ENCODE measurements around the gene SERBP1.
"Not testable (repeated sequence)": the region's sequence is repeated elsewhere in the genome, so short reads cannot be mapped to it uniquely, and the experiment has no call there.

The SERBP1 gene

GRCh38 chr1:67430358-67431155, at the start of gene SERBP1:
Gene SERBP1 (minus strand): TSS chr1:67430402. CDS start chr1:67430300, 102 bp downstream.
- DNase-seq: peak; percentile 96

DNA sequence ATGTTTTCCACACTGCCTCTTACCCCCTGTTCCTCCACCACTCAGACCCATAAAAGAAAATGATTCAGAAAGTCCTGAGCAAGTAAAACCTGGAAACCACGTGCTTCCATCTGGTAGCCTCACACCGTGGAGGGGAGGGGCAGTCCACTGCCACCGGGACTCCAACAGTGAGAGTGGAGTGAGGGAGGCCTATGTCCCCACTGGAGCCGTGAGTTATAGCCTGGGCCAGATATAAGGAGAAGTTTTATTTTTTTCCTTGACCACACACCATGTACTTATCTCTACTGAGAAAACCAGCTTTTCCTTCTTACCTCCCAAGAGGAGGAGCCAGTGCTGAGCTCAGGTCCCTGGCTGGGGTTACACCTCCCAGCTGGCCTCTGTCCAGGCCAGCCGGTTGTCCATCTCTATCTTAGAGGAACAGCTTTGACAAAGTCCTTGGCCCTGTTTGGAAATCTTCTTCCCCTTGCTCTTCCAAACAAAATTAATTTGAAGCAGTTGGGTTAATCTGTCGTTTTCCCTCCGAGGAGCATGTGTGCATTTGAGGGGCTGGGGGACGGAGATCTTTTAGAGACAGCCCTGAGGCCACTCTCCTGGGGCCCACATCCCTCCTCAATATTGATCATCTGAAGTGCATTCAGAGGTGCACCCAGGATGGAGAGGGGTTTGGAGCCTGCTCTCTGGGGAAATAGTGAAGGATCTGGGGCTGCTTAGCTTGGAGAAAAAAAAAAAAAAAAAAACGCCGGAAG, 49.1 kb upstream of the SERBP1 start:
- peak; percentile 46 for DNase-seq

DNA sequence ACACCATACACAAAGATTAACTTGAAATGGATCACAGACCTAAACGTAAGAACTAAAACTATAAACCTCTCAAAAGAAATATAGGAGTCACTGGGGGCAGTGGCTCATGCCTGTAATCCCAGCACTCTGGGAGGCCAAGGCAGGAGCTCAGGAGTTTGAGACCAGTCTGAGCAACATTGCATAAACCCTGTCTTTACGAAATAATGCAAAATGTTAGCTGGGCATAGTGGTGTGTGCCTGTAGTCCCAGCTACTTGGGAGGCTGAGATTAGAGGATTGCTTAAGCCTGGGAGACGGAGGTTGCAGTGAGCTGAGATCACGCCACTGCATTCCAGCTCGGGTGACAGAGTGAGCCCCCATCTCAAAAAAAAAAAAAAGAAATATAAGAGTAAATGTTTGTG, 46.7 kb upstream of the SERBP1 start:
- DNase-seq: no peak

DNA sequence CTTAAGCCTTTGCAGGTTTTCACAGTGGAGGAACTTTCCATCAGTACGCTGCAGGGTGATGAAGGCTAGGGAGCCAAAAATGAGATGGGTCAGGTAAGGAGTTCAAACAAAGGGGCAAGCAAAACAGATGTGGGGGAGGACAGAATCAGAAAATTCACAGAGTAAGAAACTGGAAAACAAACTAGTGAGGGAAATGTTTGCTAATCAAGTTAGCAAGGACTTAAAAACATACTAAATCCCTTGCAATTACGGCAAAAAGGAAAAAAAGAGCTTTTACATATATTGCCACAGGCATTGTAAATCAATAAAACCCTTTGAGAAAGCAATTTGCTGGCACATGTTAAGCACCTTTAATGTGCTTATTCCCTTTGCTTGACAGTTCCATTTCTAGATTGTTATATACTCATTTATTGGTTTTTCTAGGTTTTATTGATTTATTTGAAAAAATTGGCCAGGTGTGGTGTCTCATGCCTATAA, 45.8 kb upstream of the SERBP1 start:
- DNase-seq: no peak

DNA sequence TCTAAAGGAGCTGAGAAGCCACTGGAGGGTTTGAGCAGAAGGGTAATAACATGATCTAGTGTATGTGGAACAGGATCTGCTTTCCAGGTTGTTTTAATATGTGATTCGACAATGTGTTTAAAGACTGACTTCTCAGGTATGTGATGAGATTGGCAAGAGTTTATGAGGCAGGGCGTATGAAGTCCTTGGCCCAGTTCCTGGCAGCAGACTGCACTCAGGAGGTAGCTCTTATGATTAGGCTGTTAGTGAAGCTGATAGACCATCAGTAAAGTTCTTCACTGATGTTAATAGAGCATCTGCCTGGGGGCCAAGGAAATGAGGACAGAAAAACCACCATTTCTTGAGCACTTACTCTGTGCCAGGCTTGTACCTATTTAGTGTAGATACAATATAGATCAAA, 41.9 kb upstream of the SERBP1 start:
- no peak for DNase-seq

GRCh38 chr1:67469431-67469830, 39.2 kb upstream of the SERBP1 start:
- no peak for DNase-seq

- no peak for DNase-seq
These were observed 38.0 kb upstream of the SERBP1 start for GRCh38 chr1:67468066-67468718.

- no peak for DNase-seq
These were observed 35.2 kb upstream of the SERBP1 start for GRCh38 chr1:67465375-67465774.

DNA sequence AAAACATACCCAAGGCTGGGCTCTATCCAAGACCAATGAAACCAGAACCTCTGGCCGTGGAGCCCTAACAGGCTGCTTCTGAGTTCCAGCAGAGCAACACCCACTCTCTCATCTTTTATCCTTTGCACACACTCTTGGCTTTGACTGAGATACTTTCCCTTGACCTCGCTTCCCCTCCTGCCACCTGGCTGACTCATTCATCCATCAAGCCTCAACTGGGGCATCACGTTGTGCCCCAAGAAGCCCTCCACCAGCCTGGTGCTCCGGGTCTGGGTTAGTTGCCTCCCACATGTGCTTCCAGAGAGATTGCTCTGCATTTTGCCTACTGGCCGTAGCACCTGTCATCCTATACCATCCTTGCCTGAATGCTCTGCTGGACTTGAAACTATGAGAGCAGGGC, 34.5 kb upstream of the SERBP1 start:
- no peak for DNase-seq

DNA sequence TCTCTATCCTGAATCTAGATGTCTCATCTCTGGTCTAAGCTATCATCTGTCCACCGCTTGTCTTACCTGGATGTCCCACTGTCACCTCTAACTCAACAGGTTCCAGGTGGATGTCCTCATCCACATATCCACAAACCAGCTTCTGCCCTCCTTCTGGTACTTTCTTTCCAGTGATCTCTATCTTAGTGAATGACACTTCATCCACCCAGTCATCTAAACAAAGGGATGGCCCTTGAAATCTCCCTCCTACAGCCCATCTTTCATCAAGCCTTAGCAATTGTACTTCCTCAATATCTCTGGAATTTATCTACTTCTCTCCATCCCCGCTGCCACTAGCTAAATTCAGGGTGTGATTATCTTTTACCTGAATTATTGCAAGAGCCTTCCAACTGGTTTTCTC, 33.9 kb upstream of the SERBP1 start:
- no peak for DNase-seq

DNA sequence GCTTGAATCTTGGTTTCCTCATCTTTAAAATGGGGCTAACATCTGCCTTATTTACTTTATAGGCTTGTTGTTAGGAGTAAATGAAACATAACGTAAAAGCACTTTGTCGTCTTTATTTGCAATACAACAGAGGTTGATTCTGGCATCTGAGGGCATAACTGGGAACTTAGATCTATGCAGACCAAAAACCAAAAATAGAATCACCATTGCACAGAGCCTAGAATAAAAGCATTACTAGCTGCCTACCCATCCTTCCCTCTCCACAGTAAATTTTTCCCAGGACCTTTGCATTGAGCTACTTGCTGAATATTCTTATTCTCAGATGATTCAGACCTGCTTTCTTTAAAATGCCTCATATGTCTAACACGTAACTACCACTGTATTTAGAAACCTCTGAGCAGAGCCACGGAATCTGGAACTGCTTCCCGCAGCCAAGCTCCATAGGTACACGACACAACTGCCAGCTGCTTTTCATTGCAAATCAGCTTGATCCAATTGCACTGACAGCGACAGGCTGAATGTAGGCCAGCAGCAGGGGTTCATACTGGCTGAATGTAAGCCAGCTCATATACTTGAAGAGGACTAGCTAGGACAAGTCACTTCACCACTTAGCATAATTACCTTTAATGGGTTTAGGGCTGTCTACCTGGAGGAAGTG, 33.2 kb upstream of the SERBP1 start:
- no peak for DNase-seq

- no peak for DNase-seq
These were observed 30.7 kb upstream of the SERBP1 start for GRCh38 chr1:67460676-67461500.

DNA sequence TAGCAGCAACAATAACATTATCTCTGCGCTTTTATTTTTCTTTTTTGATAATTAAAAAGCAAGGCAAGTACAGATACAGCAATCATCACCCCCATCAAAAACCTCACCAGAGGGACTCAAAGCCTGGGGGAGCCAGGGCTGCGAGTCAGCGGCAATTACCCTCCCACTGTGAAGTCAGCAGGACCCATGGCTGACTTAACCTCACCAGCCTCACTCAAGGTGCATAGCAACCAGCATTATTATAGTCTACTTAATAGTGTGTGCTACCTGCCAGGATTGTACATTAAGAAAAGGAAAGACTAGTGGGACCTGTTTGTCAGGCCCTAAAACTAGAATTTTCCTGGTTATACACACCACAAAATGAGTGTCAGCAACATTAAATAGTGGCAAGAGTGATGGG, 28.9 kb upstream of the SERBP1 start:
- DNase-seq: no peak

DNA sequence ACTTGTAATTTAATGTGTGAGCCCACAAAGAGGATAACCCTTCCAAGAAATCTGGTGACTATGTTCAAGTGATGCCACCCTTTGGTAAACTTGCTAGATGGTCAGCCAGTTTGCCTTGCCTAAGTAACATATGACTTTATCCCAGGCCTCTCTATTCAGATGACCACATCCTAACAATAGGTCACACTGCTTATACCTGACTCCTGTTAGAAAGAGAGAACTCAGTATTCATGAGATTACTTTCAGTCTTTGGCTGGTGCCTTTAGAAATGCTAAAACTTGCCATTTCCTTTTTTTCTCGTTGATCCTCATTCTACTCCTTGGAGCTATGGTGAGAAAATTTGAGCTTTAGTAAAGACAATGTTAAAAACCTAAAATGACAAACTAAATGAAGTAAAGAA, 28.5 kb upstream of the SERBP1 start:
- DNase-seq: no peak

- DNase-seq: no peak
These were observed 27.0 kb upstream of the SERBP1 start for GRCh38 chr1:67457247-67457646.

DNA sequence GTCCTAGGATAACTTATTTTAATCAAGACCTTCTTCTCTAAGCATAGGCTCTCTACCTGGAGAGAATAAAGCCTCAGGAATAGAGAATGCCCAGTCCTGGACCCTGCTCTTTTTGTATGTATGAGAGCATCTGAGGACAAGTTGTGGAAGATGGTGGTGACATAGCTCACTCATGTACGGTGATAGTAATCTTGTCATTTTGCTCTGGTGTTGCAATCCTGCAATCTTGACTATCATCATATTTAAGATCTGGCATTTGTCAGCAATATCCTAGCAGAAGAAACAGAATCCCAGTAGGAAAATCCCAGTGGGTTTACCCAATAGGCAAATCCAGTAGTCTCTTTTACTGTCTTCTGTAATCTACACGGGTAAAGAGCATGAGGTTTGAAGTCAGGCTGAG, 21.6 kb upstream of the SERBP1 start:
- DNase-seq: no peak

- no peak for DNase-seq
These were observed 21.2 kb upstream of the SERBP1 start for GRCh38 chr1:67451356-67451755.

GRCh38 chr1:67446893-67447292, 16.7 kb upstream of the SERBP1 start:
- no peak for DNase-seq

- DNase-seq: not testable (repeated sequence)
These were observed 15.8 kb upstream of the SERBP1 start for GRCh38 chr1:67446014-67446413.

DNA sequence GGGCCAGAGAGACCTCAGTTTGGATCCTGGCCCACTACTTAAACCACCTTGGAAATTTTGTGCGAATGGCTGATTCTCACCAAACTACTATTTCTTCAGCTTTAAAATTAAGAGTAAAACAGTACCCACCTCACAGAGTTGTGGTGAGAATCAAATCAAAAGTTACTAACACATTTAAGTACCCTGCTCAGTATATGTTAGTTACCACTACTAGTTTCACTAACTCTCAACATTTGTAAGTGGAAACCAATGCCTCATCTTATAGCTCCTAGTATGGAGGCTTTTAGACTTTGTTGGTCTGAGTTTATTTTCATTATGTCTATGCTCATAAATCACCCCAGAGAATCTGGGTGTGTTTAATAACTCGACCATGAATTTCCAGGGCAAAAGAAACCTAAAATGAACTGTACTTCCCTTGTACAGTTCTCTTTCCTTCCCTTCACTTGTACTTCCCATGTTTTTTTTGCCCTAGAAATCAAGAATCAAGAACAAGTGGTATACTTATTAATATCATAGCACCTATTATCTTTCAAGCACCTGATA, 11.6 kb upstream of the SERBP1 start:
- no peak for DNase-seq

DNA sequence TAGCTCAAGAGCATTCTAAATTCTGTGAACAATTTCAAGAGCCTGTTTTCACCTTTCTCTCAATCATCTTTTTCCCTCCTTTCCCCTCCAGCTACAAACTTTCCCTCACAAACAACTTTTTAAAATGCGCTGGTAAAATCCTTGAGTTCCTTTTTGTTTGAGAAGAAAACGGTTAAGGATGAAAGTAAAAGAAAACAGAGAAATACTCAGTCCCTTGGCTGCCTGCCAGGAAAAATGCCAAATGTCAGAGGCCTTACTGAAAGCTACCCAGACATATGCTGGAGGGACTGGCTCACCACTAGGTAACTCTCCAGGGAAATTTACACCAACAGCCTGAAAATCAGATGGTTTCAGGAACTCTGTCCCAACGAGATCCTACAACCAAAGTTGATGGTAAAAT, 11.0 kb upstream of the SERBP1 start:
- DNase-seq: peak; percentile 74

- no peak for DNase-seq
These were observed 10.1 kb upstream of the SERBP1 start for GRCh38 chr1:67440339-67440738.

Data from activated CD4-positive, alpha-beta T cell treated with anti-CD3 and anti-CD28 coated beads for 48 hours (primary cell).